ENCODE measurements around the gene CCL8. TPM values are rescaled to one million over a fixed set of nuclear protein-coding genes. Genes with fewer than 3 reads are reported as not detected.

The CCL8 gene
- not detected for total RNA-seq

DNA sequence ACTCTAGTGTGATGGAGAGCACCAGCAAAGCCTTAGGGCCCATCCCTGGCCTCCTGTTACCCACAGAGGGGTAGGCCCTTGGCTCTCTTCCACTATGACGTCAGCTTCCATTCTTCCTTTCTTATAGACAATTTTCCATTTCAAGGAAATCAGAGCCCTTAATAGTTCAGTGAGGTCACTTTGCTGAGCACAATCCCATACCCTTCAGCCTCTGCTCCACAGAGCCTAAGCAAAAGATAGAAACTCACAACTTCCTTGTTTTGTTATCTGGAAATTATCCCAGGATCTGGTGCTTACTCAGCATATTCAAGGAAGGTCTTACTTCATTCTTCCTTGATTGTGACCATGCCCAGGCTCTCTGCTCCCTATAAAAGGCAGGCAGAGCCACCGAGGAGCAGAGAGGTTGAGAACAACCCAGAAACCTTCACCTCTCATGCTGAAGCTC is at the start of gene CCL8:
Gene CCL8 (plus strand): TSS at position 397 of the 445 bp plus-strand sequence. CDS start 67 bp downstream, outside the sequence.
- no peak for ATAC-seq

DNA sequence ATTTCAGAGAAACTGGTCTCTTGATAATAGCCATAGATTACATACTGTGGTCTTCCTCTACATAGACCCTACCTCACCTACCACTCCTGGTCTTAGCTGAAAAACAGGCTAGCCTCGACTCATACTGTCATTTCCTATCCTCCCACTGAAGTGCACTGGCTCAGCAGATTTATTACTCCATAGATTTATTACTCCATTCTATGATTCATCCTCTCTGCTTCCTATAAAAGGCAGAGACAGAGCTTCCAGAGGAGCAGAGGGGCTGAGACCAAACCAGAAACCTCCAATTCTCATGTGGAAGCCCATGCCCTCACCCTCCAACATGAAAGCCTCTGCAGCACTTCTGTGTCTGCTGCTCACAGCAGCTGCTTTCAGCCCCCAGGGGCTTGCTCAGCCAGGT is 49.3 kb upstream of the CCL8 start, which contains the start of gene CCL7:
Gene CCL7 (plus strand): TSS at position 253 of the 400 bp plus-strand sequence. CDS start 70 bp downstream, at position 323.
- no peak for ATAC-seq

DNA sequence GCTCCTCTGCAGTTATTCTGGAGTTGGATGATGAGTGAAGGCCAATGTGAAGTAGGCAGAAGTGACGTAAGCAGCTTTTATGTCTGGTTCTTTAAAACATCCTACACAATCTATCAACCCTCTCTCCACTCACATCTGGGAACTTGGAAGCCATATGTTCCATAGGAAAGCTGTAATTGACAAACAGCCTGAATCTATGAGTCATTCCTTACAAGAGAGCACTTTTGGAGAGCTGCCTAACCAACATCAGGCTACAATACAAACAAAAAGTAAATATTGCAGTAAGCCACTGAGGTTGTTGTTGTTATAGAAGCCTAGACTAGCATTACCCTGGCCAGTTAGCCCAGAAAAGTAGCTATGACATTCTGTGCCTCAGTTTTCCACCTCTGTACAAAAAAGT is 43.4 kb upstream of the CCL8 start:
- no peak for ATAC-seq

DNA sequence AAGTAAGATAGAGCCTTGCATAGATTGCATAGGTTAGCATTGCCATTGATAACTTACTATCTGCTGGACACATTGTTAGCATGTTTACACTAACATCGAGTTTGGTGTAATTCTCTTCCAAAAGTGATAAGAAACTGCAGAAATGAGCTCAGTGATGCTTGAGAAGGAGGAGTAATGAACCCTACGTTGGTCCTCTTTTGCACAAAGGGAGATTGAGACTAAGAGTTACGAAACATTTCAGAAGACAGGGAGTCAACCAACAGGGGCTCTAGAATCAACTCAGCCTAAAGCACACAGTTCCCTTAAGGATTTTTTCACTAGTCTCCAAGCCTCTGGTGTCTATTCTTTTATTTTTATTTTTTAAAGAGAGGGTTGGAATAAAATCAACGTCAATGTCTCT is 42.4 kb upstream of the CCL8 start:
- ATAC-seq, result no peak

DNA sequence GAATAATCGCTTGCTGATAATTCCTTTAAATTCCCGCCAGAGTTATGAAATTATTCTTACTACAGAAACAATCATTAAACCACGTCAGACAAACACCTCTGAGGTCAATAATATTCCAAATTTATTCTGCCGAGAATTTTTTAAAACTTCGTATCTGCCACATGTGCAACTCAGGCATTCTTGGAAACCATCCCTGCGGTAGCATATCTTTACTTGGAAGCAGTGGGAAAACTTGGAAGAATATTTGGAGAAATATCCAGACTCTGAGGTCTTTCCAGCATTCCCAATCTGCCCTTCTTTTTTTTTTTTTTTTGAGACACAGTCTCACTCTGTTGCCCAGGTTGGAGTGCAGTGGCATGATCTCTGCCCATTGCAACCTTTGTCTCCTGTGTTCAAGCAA is 35.7 kb upstream of the CCL8 start:
- ATAC-seq, result no peak

DNA sequence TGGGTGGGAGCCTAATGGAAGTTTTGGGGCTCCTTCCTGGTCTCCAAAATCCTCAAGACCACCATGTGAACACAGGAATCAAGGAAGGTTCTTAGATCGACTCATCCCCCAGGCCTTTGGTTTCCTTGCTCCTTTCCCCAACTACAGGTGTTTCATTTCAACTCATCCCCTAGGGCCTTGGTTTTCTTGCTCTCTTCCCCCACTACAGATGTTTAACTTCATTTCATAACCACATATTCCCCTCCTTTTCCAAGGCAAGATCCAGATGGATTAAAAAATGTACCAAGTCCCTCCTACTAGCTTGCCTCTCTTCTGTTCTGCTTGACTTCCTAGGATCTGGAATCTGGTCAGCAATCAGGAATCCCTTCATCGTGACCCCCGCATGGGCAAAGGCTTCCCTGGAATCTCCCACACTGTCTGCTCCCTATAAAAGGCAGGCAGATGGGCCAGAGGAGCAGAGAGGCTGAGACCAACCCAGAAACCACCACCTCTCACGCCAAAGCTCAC is 33.9 kb upstream of the CCL8 start, which contains the start of gene CCL11:
Gene CCL11 (plus strand): TSS at position 457 of the 507 bp plus-strand sequence. CDS start 67 bp downstream, outside the sequence.
- no peak for ATAC-seq

DNA sequence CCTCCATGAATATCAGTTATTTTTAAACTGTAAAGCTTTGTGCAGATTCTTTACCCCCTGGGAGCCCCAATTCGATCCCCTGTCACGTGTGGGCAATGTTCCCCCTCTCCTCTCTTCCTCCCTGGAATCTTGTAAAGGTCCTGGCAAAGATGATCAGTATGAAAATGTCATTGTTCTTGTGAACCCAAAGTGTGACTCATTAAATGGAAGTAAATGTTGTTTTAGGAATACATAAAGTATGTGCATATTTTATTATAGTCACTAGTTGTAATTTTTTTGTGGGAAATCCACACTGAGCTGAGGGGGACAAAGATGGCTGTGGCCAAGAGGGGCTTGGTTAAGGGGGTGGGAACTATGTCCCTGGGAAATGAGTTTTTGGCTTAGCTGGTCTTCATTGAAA is 31.4 kb upstream of the CCL8 start:
- ATAC-seq, result no peak

DNA sequence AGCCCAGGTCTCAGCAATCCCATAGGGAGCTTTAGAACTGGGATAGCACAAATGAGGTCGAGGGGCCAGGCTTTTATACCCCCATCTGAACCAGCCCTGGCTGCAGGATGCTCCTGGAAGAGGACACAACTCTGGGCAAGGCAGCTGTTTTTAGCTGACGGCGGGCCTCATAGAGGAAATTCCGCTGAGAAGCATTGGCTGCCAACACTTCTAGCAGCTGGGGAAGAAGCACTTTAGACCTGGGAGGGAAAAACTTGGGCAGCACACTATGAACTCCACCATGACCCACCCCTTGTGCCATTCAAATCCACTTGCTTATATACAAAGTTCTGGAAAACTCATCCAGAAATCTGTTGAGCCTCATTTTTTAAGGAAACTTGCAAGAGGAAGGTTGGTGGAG is 28.6 kb upstream of the CCL8 start:
- no peak for ATAC-seq

DNA sequence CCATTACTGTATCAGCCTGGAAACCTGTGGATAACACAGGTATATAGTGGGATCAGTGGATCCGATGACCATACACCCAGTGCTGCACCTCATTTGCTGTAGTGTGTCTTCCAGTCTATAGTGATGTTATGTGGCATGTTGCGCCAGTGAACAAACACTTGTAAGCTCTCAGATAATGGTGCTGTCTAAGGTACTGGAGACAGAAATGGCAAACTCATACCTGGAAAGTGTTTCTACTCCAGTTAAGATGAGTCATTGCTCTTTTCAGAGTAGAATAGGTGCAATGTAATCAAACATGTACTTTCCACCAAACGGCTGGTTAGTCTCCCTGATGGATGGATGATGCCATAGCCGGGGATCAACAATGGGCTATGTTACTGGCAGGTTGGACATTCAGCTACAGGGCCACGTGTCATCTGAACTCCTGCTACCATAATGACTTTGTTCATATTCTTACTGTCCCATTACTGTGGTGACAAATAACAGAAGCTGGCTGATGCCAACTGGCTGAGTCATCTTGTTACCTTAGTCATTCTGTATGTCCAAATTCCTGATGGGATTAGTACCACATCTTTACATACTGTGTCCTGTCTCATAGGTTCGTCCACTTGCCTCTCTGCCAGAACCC is 27.4 kb upstream of the CCL8 start:
- ATAC-seq, result peak; percentile 60

DNA sequence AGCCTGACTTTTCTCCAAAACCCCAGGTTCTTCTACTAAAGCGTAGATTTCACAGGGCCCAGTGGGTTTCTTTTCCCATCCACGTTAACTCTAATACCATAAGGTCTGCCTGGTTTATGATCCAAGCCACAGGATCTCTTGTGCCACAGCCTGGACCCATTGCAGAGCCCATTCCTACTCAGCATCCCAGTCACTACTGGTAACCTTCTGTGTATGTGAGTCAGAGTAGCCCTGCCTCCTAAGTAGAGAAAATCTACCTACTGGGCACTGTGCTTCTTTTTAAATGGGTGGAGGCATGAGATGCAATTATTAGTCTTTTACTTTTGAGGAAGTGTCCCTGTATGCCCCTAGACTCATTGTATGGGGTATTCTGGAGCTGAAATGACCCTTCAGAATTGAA is 20.2 kb upstream of the CCL8 start:
- ATAC-seq, result peak; percentile 52

DNA sequence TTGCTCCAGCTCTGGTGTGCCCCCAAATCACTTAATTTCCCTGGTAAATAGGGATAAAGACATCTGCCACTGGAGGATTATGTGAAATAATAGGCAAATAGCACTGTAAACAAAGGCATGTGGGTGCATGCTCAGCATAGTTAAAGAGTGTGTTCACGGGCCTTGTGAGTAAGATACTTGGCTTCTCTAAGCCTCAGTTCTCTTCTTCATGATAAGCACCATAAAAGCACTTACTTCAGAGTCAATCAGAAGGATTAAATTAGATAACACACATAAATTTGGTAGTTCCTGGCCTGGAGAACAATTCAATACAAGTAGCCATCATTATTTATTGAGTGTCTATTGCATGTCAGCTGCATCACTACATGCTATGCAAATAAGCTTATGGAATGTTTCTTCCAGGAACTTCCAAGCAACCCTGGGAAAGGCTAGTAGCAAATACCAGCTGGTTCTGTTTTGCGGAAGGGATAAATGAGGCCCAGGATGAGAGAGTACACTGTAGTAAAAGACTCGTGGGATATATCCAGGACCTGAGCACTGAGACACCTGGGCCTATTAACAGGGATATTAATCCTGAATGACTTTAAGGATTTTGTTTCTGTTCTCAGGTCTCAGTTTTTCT is 19.2 kb upstream of the CCL8 start:
- ATAC-seq, result peak; percentile 83

DNA sequence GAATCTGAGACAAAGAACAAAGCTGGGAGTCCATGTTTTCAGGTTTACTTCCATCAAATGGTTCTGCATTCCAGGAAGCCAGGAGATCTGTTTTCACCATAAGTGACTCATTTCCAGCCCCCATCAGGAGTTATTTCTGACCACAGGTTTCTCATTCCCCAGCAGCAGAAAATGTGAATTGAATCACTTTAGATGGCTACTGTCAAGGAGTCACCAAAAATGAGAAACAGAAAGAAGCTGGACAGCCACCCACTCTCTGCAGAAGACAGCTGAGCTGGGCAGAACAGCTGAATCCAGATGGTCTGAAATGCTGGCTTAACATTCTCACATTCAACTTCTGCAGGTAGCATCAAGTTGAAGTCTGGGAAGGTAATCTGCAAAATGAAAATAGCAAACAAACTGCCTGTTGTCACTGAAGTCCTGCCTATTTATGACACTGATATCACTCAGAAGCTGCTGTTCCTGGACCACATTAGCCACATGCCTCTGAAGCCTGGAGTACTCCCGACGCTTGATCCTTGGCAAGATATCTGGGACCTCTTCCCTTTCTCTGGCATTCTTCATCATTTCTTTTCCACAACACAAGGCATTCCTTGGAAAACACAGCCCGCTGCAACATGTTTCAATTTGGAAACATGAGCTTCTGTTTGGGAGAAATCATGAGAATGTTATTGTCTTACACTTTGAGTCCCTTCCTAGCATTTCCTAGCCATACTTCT is 18.4 kb upstream of the CCL8 start:
- ATAC-seq, result no peak

DNA sequence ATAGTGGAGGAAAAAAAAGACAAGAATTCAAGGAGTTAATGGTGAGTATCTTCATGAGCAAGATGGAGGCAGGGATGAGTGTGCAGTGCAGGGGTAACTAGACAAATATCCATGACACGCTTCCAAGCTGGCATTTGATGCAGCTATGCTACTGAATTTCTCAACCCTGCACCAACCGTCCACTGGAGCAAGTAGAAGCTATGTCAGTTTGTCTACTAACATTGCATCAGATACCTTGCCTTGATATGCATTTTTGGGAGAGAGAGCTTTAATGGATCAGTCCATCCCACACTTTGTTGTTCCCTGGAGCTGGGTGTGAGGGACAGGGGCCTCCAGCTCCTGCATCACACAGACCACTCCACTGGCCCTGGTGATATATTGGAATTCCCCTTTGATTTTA is 17.2 kb upstream of the CCL8 start:
- no peak for ATAC-seq

DNA sequence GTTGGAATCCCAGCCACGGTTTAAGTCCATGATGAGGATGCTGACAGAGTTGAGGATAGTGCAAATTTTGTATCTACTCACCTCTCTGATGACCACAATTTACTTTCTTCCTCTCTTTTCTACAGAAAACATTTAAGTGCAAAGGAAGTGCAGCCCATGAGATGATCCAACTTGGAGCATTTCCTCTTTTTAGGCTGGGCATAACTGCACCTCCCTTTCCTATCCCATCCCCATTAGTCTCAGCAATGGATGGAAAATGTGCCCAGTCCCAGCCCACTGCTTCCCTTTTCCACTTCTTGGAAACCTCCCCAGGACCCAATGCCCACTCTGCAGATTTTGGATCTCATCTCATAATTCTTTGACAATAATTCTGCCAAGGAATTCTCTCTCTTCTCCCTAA is 16.6 kb upstream of the CCL8 start:
- ATAC-seq, result no peak

DNA sequence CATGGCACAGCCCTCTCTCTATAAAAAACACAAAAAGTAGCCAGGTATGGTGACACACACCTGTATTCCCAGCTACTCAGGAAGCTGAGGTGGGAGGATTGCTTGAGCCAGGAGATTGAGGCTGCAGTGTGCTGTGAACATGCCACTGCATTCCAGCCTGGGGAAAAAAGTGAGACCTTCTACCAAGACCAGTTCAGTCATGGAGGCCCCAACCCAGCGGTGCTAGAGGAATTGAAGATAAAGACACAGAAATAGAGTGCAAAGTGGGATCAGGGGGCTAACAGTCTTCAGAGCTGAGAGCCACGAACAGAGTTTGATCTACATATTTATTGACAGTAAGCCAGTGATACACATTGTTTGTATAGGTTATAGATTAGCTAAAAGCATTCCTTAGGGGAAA is 15.6 kb upstream of the CCL8 start:
- ATAC-seq, result no peak

DNA sequence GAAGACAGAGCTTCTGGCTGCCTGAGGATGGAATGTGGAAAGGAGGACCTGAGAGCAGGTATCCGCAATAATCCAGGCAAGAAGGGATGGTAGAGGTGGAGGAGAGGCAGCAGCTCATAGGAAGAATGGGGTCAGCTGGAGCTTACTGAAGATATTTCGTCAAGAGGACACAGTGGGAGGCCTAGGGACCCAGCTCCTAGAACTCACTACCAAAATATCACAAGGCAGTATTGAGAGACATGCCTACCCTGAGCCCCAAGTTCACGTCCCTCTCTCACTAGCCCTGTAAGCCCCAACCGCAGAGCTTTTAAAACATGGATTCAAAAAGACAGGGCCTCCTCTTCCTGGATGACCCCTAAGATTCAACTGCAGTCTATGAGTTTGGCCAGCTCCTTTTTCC is 14.2 kb upstream of the CCL8 start:
- ATAC-seq, result no peak

DNA sequence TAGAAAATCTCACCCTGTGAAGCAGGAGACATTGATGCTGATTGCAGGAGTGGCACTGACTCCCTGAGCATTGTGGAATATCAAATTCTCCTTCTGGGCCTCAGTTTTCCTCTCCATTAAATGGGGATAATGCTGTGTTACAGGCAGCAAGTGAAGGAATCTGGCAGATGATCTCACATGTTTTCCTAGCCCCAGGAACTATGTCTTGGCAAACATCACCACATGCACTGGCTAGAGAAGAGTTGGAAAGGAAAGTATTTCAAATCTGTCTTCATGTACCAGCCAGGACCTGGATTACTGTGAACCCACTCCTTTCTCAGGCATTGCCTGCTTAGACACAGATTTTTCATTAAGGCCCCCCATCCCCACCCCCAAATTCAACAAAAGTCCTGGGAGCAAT is 13.6 kb upstream of the CCL8 start:
- no peak for ATAC-seq

DNA sequence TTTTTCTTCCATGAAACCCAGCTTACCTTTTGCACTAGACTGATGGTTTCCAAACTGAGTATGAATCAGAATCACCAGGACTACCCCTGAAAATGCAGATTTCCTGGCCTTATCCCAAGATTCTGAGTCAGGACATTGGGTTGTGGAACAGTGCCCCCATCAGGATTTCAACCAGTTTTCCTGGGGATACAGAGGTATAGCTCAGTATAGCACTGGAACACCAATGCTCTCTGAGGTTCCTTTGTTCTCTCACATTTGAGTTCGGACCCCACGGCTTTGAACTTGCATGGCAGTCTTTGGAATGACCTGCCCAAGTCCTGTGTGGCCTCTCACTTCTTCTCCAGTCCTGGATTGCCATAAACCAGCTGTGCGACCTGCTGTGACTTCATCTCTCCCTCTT is 12.8 kb upstream of the CCL8 start:
- peak; percentile 54 for ATAC-seq

DNA sequence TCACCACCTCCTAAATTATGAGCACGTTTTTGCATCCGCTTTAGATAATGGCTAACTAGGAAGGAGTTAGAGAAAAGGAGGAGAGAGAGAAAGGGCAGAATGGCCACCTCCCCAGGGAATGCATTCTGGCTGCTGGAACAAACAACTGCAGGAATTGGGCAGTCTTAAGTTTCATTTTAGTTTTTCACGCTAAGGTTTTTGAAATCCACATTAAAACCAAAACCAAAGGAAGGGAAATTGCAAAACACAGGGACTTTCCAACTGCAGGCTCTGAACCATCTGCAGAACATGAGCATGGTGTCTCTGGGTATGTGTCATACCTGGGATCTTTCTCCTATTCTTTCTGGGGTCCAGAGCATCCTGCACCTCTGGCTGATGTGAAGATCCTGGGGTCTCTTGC is 12.1 kb upstream of the CCL8 start:
- no peak for ATAC-seq

DNA sequence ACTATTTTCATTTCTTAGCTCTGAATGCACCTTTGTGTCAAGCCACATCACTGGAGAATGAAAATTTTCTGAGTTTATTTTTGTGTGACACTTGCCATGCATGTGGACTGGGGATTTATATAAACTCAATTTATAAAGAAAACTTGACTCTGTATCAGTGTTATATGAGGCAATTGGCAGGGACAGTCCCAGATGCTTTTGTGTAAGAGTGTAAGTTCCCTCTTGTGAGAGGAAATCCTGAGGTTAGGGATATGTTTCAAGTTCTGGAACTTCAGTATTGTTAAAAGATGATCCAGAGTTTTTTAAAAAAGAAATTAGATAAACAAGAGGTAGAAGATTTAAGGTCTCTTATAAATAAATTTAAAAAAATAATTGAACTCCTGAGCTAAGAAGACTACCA is 10.9 kb upstream of the CCL8 start:
- ATAC-seq, result no peak

DNA sequence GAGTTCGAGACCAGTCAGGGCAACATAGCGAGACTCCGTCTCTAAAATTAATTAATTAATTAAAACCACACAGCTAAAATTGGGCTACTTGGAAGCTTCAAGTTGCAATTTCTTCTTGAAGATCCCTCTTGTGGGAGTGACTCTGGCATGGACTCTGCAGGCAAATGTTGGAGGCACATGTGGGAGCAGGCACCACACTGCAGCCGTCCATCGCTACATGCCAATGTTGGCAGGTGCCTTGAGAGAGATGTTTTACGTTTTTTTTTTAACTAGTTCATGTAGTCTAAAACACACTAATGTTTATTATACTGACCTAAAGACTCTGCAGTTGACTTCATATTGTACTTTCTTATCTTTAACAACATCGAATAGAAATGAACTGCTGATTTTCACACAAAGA is 7.9 kb upstream of the CCL8 start:
- no peak for ATAC-seq

DNA sequence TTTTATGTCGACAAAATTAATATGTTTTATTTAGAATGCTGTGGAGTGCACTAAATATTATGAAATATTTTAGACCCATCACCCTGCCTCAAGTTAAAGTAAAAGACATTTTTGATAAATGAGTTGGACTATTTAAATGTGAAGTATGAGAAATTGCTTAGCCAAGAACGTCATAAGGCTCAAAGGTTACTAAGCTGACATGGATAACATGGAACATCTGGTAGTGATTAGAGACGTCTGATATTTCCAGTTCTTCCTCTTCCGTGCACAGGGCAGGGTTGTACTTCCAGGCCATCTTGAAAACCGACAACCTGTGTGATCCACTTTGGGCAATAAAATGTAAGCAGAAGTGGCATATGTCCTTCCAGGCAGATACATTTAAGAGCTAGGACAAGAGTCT is 7.2 kb upstream of the CCL8 start:
- no peak for ATAC-seq

DNA sequence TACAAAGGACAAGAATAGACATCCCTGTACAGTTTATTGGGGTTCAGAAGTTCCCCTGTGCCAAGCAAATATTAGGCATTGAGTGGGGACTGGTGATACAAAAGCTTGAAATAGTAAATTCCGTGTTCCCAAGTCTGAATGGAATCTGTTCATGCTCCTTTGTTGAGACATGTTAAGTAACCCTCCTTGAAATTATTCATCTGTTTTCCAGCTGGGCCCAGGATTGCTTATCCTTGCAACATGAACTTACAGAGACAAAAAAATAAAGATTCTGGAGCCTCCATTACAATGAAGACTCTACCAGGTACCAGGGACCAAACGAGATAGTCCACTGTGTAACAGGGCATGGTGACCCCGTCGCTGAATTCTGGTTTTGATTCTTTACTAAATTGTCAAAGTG is 6.1 kb upstream of the CCL8 start:
- no peak for ATAC-seq

DNA sequence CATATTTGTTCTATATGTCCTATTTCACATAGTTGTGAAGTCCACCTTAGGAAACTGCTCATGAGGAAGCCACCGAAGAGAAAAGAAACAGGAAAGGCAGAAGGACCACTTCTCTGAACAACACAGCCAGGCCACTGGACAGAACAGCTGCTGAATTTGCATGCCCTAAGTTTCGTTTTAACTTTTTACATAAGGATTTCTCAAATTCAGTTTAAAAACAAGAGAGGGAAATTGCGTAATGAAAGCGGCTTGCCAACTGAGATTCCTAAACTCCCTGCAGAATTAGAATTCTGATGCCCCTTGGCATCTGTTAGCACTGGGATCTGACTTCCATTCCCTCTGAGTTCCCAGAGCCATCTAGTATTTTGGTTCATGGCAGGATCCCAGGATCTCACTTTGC is 5.0 kb upstream of the CCL8 start:
- ATAC-seq, result no peak

Data from esophagus mucosa (tissue), 1 donor.